GM18505 (cell line): Measurements from ENCODE around the gene CARD9.

Experiments used
- ATAC-seq: cut with Tn5 transposase; IDR thresholded peaks from one replicate; pipeline ENCODE4 v1.9.1; 2021; ENCODE audit not compliant: unreplicated experiment
- POLR2A ChIP-seq: IDR thresholded peaks from 4 replicates; pipeline ENCODE4 v1.6.1; 2011; ENCODE audit warnings: borderline replicate concordance; ENCODE audit not compliant: insufficient read depth, insufficient read length; ENCODE audit errors: extremely low read depth

CARD9 gene

DNA sequence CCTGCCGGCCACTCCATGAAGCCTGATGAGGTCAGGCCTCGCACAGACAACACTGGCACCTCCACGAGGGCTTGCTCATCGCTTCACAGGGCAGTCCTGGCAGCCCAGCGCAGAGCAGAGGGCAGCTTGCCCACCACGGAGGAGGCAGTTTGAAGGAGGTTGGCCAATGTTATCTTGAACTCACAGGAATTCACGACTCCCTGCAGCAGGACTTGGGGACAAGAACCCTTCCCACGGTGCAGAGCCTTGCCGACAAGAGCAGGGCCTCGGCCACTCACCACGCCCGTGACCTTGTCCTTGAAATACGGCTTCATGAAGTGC, 21.5 kb upstream of the CARD9 start:
- TF ChIP-seq POLR2A, result no peak
- ATAC-seq, result no peak

DNA sequence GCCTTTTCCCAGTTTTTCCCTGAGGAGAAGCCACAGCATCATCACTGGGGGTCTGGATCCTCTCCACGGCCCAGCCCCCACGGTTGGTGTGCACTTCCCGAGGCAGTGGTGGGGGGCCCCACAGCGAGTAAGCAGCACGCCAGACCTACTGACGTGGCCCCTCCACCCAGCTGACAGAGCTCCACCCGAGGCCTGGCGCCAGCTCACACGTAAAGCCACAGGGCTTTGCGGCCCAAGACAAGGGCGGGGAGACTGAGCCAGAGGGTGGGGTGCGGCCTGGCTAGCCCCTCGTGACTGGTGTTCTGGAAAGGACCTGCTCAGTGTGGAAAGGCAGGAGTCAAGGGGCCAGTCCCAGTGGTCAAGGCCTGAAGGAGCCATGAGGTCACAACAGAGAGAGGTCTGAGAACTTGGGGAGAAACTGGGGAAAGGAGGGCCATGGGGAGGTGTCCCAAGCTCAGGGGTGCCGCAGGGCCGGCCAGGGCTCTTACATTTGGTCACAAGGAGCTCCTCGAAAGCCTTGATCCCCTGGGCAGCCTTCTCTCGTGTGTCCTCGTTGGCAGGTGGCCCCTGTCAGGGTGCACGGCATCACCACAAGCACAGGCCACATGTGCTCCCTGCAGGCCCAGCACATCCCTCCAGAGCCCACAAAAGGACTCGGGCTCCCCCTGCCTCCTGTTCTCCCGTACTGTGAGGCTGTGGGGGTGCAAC, 21.0 kb upstream of the CARD9 start:
- TF ChIP-seq POLR2A, result no peak
- ATAC-seq, result no peak

DNA sequence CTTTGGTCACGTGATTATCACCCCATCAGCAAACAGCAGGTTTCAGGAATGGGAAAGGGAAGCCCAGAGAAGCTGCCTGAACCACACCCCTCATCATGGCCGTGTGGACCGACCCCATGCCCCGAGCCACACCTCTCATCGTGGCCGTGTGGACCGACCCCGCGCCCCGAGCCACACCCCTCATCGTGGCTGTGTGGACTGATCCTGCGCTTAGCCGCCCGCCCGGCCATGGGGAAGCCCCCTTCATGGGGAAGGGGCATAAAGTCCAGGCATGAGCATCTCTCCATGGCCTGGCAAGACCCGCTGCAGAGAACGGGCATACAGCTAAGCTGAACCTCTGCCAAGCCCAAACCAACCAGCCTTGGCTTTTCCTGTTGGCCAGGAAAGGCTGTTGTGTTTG, 20.1 kb upstream of the CARD9 start:
- no peak for ATAC-seq
- no peak for TF ChIP-seq POLR2A

DNA sequence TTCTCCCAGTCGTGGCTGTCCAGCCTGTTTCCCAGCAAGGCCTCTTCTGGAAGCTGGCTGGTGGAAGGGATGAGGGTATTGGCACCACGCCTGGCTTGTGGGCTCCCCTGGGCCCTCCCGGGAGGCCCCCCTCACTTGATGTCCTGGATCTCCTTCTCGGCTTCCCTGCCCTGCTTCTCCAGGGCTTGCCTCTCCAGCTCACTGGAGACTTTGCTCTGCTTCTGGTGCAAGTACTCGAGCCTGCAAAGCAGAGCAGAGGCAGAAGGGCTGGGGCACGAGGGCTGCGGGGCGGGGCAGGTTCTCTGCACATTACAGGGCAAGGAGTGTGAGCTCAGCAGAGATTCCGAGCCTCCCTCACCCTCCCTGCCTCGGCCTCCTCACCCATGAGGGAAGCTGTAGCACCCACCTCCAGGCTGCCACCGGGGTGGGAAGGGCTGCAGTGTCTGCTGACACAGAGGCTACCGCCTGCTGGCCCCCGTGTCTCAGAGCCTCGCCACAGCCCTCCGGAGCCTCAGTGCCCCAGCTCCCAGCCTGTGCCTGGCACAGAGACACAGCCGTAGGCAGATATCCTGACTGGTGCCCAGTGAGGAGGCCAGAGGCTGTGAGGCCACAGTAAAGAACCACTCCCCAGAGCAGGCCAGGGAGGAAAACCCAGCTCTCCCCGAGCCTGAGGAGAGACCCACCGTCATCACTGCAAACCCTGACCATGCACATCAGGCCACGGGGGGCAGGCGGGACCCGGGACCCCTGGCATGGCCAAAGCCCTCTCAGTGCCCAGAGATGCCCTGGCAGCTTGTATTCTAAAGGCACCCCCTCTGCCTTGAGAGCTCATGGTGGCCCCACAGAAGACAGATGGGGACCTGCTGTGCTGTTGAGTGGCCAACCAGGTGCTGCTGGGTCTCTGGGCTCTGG, 19.3 kb upstream of the CARD9 start:
- no peak for TF ChIP-seq POLR2A
- no peak for ATAC-seq

DNA sequence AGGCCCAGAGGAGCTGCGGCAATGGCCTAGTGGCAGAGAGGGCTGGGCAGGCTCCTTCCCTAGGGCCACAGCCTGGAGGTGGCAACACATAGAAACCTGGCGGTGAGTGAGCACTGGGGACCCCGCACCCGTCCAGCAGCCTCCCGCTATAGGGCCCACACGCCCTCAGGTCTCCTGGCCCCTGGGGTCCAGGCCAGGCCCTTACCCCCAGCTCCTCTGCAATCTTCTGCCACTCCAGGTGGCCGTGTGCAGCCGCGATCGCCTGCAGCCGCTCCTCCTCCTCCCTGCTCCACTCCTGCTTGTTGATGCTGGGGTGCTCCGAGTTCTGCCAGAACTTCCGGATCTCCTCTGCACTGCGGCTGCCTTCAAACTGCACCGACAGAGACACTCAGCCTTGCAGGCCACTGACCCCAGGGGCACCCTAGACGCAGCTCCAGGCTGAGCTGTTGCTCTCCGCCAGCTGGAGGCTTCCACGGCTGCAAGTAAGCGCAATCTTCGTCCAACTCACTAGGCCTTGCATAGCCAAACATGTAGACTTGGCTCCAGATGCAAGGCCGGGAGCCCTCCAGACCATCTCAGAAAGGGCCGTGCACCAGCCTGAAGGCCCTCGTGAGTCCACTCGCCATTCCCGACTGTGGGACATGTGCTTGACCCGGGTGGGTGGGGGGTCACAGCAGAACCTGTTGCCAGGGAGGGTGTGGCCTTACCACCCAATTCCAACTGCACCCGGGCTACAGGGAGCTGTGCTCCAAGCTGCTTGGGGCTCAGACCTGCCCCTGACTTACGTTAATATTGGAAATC, 18.5 kb upstream of the CARD9 start:
- TF ChIP-seq POLR2A, result no peak
- no peak for ATAC-seq

DNA sequence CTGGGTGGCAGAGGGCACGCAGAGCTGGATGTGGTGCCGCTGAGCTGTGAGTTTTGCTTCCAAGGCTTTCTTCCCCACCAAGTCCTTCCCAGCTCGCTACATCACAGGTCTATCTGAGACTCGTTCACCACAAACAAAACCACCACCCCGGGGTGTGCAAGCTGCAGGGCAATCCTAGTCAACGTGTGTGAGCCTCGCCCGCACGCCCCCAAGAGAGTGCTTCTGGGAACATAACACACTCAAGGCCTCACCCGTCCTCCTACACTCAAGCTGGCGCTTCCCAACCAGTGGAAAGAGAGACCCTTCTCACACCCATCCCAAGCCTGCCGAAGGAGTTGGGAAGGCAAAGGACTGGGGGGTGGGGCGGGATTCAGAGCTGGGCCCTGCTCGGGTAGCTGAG, 15.9 kb upstream of the CARD9 start:
- no peak for ATAC-seq
- TF ChIP-seq POLR2A, result no peak

- no peak for TF ChIP-seq POLR2A
- no peak for ATAC-seq
These were observed 13.7 kb upstream of the CARD9 start for GRCh38 chr9:136387217-136387616.

GRCh38 chr9:136386018-136386417, 12.5 kb upstream of the CARD9 start:
- ATAC-seq, result no peak
- TF ChIP-seq POLR2A, result no peak

DNA sequence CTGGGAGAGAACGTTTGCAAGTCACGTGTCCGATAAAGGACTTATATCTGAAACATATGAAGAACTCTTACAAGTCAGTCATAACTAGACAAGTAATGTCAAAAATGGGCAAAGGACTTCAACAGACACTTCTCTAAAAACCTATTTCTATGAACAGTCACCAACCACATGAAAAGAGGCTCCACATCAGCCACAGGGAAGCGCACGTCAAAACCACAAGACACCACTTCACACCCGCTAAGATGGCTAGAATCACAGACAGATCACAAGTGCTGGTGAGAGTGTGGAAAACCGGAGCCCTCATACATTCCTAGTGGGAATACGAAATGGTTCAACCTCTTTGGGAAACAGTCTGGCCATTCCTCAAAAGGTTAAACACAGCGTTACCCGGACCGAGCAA, 11.5 kb upstream of the CARD9 start:
- TF ChIP-seq POLR2A, result no peak
- ATAC-seq, result no peak

- ATAC-seq, result no peak
- no peak for TF ChIP-seq POLR2A
These were observed 10.0 kb upstream of the CARD9 start for GRCh38 chr9:136383436-136383835.

GRCh38 chr9:136381966-136382513, 8.6 kb upstream of the CARD9 start:
- no peak for ATAC-seq
- TF ChIP-seq POLR2A, result no peak

DNA sequence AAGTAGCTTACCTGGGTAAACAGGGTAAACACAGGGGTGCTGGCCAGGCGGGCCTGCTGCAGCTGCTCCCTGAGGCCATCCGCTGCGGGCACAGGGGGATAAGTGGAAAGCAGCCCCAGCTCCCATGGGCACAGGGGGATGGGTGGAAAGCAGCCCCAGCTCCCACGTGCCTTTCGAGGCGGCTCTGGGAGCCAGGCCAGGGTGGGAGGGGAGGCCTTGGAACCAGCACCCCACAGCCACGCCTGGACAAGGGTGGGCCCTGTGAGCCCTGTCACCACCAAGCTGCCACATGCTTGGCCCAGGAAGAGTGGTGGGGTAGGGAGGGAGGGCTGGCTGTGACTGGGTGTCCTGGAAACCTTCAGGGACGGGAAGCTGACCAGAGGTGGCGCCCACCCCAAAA, 7.8 kb upstream of the CARD9 start:
- ATAC-seq, result no peak
- TF ChIP-seq POLR2A, result no peak

DNA sequence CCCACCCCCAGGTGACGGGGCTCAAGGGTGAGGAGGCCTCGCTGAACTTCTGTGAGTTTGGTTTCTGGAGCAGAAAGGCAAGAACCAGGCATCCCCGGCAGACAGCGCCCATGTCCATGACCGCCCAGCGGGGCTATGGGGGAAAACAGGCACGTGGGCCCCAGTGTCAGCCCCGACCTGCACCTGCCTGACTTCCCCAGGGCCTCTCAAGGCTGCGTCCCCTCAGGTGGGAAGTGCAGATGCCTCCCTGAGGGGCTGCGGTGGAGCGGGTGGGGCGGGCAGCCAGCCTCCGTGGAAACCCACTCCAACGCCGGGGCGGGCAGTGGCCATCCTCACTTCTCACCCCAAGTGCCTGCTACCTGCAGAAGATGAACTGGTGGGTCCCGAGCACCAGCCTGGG, 6.9 kb upstream of the CARD9 start:
- ATAC-seq, result no peak
- TF ChIP-seq POLR2A, result no peak
